CD14-positive monocyte (primary cell): ENCODE measurements around the gene TCN2. TPM values are rescaled to one million over a fixed set of nuclear protein-coding genes. Genes with fewer than 3 reads are reported as not detected.

Source experiments
- DNase-seq, 3 donors: peaks; one replicate each; pipeline ENCODE4 v3.0.0-alpha.2; 2011 to 2022
- H2AFZ ChIP-seq: 2 replicates; pipeline ENCODE4 v1.6.0; 2012; ENCODE audit warnings: mild to moderate bottlenecking, low read depth, low read length, inconsistent platforms; ENCODE audit not compliant: insufficient read depth, poor library complexity, severe bottlenecking
- H3K27ac ChIP-seq, 2 donors: 1 replicate in 1 of 2; 2 replicates in 1 of 2; pipeline ENCODE4 v1.5.1; 2012 to 2013; ENCODE audit warnings: low read length in 2 of 2, control low read depth in 1 of 2, inconsistent platforms in 1 of 2, low read depth in 1 of 2, mild to moderate bottlenecking in 1 of 2
- H3K27me3 ChIP-seq, 2 donors: one replicate each; pipeline versions ENCODE4 v1.6.0 to v1.6.1; 2011 to 2013; ENCODE audit warnings: low read length in 2 of 2; ENCODE audit not compliant: control insufficient read depth in 2 of 2, insufficient read depth in 2 of 2
- H3K36me3 ChIP-seq, 2 donors: replicated peaks in 1 of 2; 1 replicate in 1 of 2; 2 replicates in 1 of 2; pipeline versions ENCODE4 v1.5.1 to v1.6.1; 2012 to 2013; ENCODE audit warnings: low read length in 2 of 2, control low read depth in 1 of 2, inconsistent platforms in 1 of 2, mild to moderate bottlenecking in 1 of 2; ENCODE audit not compliant: insufficient read depth in 2 of 2, control insufficient read depth in 1 of 2
- H3K4me1 ChIP-seq, 2 donors: 1 replicate in 1 of 2; 2 replicates in 1 of 2; pipeline versions ENCODE4 v1.5.1 to v1.6.1; 2012 to 2013; ENCODE audit warnings: low read length in 2 of 2, control low read depth in 1 of 2, inconsistent platforms in 1 of 2, mild to moderate bottlenecking in 1 of 2, moderate library complexity in 1 of 2; ENCODE audit not compliant: insufficient read depth in 2 of 2, control insufficient read depth in 1 of 2
- H3K4me2 ChIP-seq: replicated peaks from 2 replicates; pipeline ENCODE3; 2012; ENCODE audit warnings: low read length, moderate library complexity, mild to moderate bottlenecking; ENCODE audit not compliant: poor library complexity, severe bottlenecking; ENCODE audit errors: extremely low read depth
- H3K4me3 ChIP-seq, 3 experiments: fragments of 200-600 bp in 1 of 3; sonication (generic) in 1 of 3; replicated peaks in 1 of 3; 1 replicate in 2 of 3; 2 replicates in 1 of 3; pipeline ENCODE4 v1.5.1; 2011 to 2013; ENCODE audit warnings: low read length in 3 of 3, mild to moderate bottlenecking in 3 of 3, control low read depth in 2 of 3, low read depth in 2 of 3, inconsistent platforms in 1 of 3, moderate library complexity in 1 of 3
- H3K79me2 ChIP-seq: 2 replicates; pipeline ENCODE4 v1.6.0; 2012; ENCODE audit warnings: mild to moderate bottlenecking, control low read depth, inconsistent platforms, low read length, moderate library complexity; ENCODE audit not compliant: insufficient read depth
- H3K9ac ChIP-seq: 2 replicates; pipeline ENCODE4 v1.6.0; 2017; ENCODE audit warnings: low read length, mild to moderate bottlenecking; ENCODE audit not compliant: insufficient read depth, poor library complexity, severe bottlenecking
- H3K9me3 ChIP-seq, 2 donors: replicated peaks in 1 of 2; 1 replicate in 1 of 2; 2 replicates in 1 of 2; pipeline versions ENCODE4 v1.5.1 to v1.6.1; 2012 to 2013; ENCODE audit warnings: low read length in 2 of 2, control low read depth in 1 of 2; ENCODE audit not compliant: control insufficient read depth in 1 of 2, insufficient read depth in 1 of 2
- H4K20me1 ChIP-seq: 2 replicates; pipeline ENCODE4 v1.6.0; 2012; ENCODE audit warnings: mild to moderate bottlenecking, low read length, control low read depth, moderate library complexity; ENCODE audit not compliant: insufficient read depth
- H3K27ac Mint-ChIP-seq, 7 donors: one replicate each; pipeline ENCODE4 v1.8.0; 2020; ENCODE audit warnings: mild to moderate bottlenecking in 7 of 7, mixed read lengths in 7 of 7, moderate library complexity in 6 of 7, inconsistent platforms in 2 of 7
- H3K27me3 Mint-ChIP-seq, 3 donors: one replicate each; pipeline ENCODE4 v1.8.0; 2021 to 2022; ENCODE audit warnings: low read depth in 3 of 3, mild to moderate bottlenecking in 3 of 3, mixed read lengths in 3 of 3, moderate library complexity in 3 of 3, inconsistent platforms in 1 of 3
- H3K36me3 Mint-ChIP-seq, 2 donors: one replicate each; pipeline ENCODE4 v1.8.0; 2020; ENCODE audit warnings: mixed read lengths in 2 of 2, inconsistent platforms in 1 of 2, mild to moderate bottlenecking in 1 of 2
- H3K4me1 Mint-ChIP-seq: one replicate; pipeline ENCODE4 v1.8.0; 2020; ENCODE audit warnings: mild to moderate bottlenecking, mixed read lengths
- H3K4me3 Mint-ChIP-seq, 2 donors: one replicate each; pipeline ENCODE4 v1.8.0; 2020; ENCODE audit warnings: mild to moderate bottlenecking in 2 of 2, mixed read lengths in 2 of 2, moderate library complexity in 1 of 2
- H3K9me3 Mint-ChIP-seq, 7 donors: one replicate each; pipeline ENCODE4 v1.8.0; 2020 to 2022; ENCODE audit warnings: mixed read lengths in 7 of 7, mild to moderate bottlenecking in 6 of 7, moderate library complexity in 6 of 7, inconsistent platforms in 2 of 7
- WGBS: methylation state at CpG from one replicate; pipeline ENCODE4 v1.1.5; 2013; ENCODE audit warnings: missing lambda C conversion rate; ENCODE audit not compliant: insufficient coverage; 5-methylcytosine and 5-hydroxymethylcytosine counted together
- intact Hi-C, 2 donors: fragments of 100-400 bp; cut with micrococcal nuclease; formaldehyde crosslinking; loops; one replicate each; pipeline versions ENCODE4 v1.15.0 to v1.15.1; 2023
- polyA plus RNA-seq, 3 donors: library from polyadenylated mRNA; depleted of rRNA in 1 of 3; unstranded in 2 of 3; stranded (reverse) in 1 of 3; fragments of 300-500 nt in 2 of 3; fragments of >200 nt in 1 of 3; fragmentation: Illumina TruSeq in 2 of 3; gene quantifications; 1 replicate in 2 of 3; 2 replicates in 1 of 3; pipeline ENCODE4 v1.2.3, GENCODE V29; 2012 to 2021
- TF ChIP-seq, protein P1 (sequence below): fragments of 200-600 bp; IDR thresholded peaks from one replicate; pipeline ENCODE4 v1.8.0; 2022; ENCODE audit warnings: antibody characterized with exemption, mild to moderate bottlenecking

The TCN2 gene
- polyA plus RNA-seq, 3 donors = 27.1 to 51.7 (median 45.0) TPM

DNA sequence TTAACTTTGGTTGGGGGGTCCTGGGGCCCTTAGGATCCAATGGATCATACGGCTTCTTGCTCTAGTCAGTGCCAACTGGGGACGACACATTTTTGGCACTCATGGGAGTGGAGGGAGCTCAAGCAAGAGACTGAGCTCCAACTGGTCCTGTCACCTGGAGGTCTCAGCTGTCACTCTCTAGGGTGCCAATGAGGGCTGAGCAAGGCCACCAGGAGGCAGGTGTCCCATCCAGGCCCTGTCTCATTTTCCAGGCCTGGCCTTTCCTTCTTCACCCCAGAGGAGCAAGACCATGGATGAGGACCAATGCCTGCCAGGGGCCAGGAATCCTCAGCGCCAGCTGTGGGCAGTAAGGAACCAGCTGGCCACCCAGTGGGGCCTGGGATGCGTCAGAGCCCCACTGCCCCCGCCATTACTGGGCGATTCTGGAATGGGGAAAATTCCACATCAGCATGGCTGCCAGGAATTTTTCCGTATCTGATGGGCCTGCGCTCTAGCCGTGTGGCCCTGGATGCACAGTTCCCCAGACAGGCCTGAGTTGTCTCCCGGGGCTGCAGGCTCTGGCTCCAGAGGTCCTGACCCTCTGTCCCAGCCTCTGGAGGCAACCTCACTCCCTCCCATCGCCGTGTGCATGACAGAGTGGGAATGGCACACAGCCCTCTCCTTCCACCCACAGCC lies 31.8 kb upstream of the TCN2 start:
- no peak overlapping the region for H3K27ac Mint-ChIP-seq
- Histone ChIP-seq H3K4me1 (no peaks in the 10 kb centered on the region), H3K4me2 (no peak overlapping the region), H3K9ac (no peak overlapping the region), H3K9me3 (no peaks in the 10 kb centered on the region), H3K36me3 (peaks cover 49 to 52% of the 10 kb centered on the region in 2 donors), H2AFZ (no peak overlapping the region), H3K27ac (no peak overlapping the region), H3K4me3 (no peak overlapping the region), H3K27me3 (peaks cover 0 to 20% of the 10 kb centered on the region in 2 donors), H4K20me1 (no peaks in the 10 kb centered on the region), H3K79me2 (no peaks in the 10 kb centered on the region)
- H3K27me3 Mint-ChIP-seq = peaks cover 20 to 24% (median 23%) of the 10 kb centered on the region in 3 donors
- 89% methylated on average over 11 of the region's 12 CpGs for WGBS
- H3K36me3 Mint-ChIP-seq = peaks cover 46 to 52% of the 10 kb centered on the region in 2 donors
- H3K4me3 Mint-ChIP-seq = peak overlapping the region in 1 of 2 donors; percentile 73
- peaks cover 0 to 2% (median 0%) of the 10 kb centered on the region in 7 donors for H3K9me3 Mint-ChIP-seq
- DNase-seq = no peak
- peaks cover 4% of the 10 kb centered on the region for H3K4me1 Mint-ChIP-seq
- TF ChIP-seq, protein P1, sequence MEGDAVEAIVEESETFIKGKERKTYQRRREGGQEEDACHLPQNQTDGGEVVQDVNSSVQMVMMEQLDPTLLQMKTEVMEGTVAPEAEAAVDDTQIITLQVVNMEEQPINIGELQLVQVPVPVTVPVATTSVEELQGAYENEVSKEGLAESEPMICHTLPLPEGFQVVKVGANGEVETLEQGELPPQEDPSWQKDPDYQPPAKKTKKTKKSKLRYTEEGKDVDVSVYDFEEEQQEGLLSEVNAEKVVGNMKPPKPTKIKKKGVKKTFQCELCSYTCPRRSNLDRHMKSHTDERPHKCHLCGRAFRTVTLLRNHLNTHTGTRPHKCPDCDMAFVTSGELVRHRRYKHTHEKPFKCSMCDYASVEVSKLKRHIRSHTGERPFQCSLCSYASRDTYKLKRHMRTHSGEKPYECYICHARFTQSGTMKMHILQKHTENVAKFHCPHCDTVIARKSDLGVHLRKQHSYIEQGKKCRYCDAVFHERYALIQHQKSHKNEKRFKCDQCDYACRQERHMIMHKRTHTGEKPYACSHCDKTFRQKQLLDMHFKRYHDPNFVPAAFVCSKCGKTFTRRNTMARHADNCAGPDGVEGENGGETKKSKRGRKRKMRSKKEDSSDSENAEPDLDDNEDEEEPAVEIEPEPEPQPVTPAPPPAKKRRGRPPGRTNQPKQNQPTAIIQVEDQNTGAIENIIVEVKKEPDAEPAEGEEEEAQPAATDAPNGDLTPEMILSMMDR = no peak
- intact Hi-C loops = no loop called here

DNA sequence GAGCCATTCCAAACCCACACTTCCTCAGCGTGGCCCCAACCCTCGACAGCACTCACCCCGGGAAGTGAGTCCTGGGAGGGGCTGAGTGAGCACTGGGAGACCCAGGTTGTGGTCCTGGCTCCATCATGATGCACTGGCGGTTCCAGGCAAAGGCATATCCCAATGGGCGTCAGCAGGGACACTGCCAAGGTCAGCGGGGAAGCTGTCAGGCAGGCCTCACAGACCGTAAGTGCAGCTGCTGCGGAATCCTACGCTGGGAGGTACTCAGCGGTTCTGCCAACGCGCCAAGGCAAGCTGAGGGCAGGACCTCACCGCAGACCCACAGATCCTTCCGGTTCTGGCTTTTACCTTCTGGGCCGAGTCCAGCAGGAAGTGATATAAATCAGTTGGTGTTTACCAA lies 31.1 kb upstream of the TCN2 start:
- TF ChIP-seq, protein P1 = no peak
- peaks cover 20 to 23% (median 21%) of the 10 kb centered on the region in 3 donors for H3K27me3 Mint-ChIP-seq
- Histone ChIP-seq H3K36me3 (peaks cover 56 to 59% of the 10 kb centered on the region in 2 donors), H2AFZ (no peak overlapping the region), H3K9me3 (no peaks in the 10 kb centered on the region), H3K79me2 (no peaks in the 10 kb centered on the region), H3K27me3 (peaks cover 0 to 20% of the 10 kb centered on the region in 2 donors), H3K9ac (no peak overlapping the region), H3K4me2 (no peak overlapping the region), H3K4me3 (no peak overlapping the region), H3K27ac (no peak overlapping the region), H4K20me1 (no peaks in the 10 kb centered on the region), H3K4me1 (no peaks in the 10 kb centered on the region)
- DNase-seq = no peak
- intact Hi-C loops = no loop called here
- 85% methylated on average over 15 of the region's 15 CpGs for WGBS
- H3K4me1 Mint-ChIP-seq = peaks cover 4% of the 10 kb centered on the region
- no peak overlapping the region for H3K27ac Mint-ChIP-seq
- H3K9me3 Mint-ChIP-seq = peaks cover 0 to 2% (median 0%) of the 10 kb centered on the region in 7 donors
- H3K4me3 Mint-ChIP-seq = no peak overlapping the region
- H3K36me3 Mint-ChIP-seq = peaks cover 53 to 60% of the 10 kb centered on the region in 2 donors
